CD4-positive, alpha-beta T cell treated with Interleukin-17A for 1 hour (primary cell): ENCODE measurements around the gene TAF15.
A peak's percentile ranks its signal among the peaks of the same experiment; 100 is the strongest.

Experiments used
- DNase-seq: peaks from one replicate; pipeline ENCODE4 v3.0.0-alpha.2; 2020

Gene TAF15

GRCh38 chr17:35788477-35789368 is 20.6 kb upstream of the TAF15 start:
- DNase-seq = no peak

- no peak for DNase-seq
These were observed 18.4 kb upstream of the TAF15 start for GRCh38 chr17:35790841-35791240.

- no peak for DNase-seq
These were observed 17.5 kb upstream of the TAF15 start for GRCh38 chr17:35791681-35792350.

GRCh38 chr17:35793257-35793656 is 16.0 kb upstream of the TAF15 start:
- no peak for DNase-seq

- peak; percentile 24 for DNase-seq
These were observed 14.0 kb upstream of the TAF15 start, which contains the start of gene MMP28 for GRCh38 chr17:35795007-35795870. MMP28 (minus strand) TSS chr17:35795641; CDS start chr17:35795377, 264 bp downstream.

GRCh38 chr17:35795871-35796265 is 13.4 kb upstream of the TAF15 start:
- no peak for DNase-seq

GRCh38 chr17:35796942-35797341 is 12.3 kb upstream of the TAF15 start:
- DNase-seq = no peak

GRCh38 chr17:35797370-35797769 is 11.9 kb upstream of the TAF15 start:
- no peak for DNase-seq

GRCh38 chr17:35797918-35798317 is 11.4 kb upstream of the TAF15 start:
- DNase-seq = no peak

- DNase-seq = no peak
These were observed 9.3 kb upstream of the TAF15 start for GRCh38 chr17:35799942-35800341.

GRCh38 chr17:35801583-35802224 is 7.6 kb upstream of the TAF15 start:
- DNase-seq = no peak

GRCh38 chr17:35804658-35805192 is 4.6 kb upstream of the TAF15 start:
- DNase-seq = peak; percentile 84

- DNase-seq = no peak
These were observed 1.7 kb upstream of the TAF15 start for GRCh38 chr17:35807371-35808144.

- DNase-seq = no peak
These were observed 883 bp upstream of the TAF15 start for GRCh38 chr17:35808240-35808961.

- no peak for DNase-seq
These were observed 674 bp downstream of the TAF15 start for GRCh38 chr17:35809855-35810461.

GRCh38 chr17:35811759-35812158 is 2.5 kb downstream of the TAF15 start:
- no peak for DNase-seq

GRCh38 chr17:35812456-35812855 is 3.2 kb downstream of the TAF15 start:
- no peak for DNase-seq

- DNase-seq = no peak
These were observed 7.4 kb downstream of the TAF15 start for GRCh38 chr17:35816723-35817122.

GRCh38 chr17:35817196-35817595 is 7.9 kb downstream of the TAF15 start:
- no peak for DNase-seq

GRCh38 chr17:35819455-35819854 is 10.2 kb downstream of the TAF15 start:
- DNase-seq = no peak
